ENCODE results near the gene WDR7.

The WDR7 gene

GRCh38 chr18:57052173-57052572, 401.0 kb downstream of the WDR7 start:
- no peak for DNase-seq

- DNase-seq: no peak
These were observed 401.6 kb downstream of the WDR7 start for GRCh38 chr18:57052759-57053158.

DNA sequence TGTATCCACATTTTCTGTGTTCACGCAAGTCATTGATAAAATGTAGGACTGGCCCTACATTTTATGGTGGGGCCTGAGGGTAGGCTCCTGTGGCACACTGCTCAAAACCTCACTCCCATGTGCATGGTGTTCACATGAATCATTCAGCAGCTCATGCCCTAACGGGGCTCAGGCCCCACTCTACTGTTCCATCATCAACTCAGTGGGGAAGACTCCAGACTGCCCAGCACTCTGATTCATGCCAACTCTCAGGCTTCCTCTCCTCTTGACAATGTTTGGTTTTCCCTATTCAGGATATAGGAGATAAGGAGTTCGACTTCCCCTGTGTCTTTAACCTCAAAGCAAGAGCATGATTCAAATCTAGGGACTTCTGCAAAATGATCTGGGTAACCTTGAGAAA, 403.7 kb downstream of the WDR7 start:
- no peak for DNase-seq

DNA sequence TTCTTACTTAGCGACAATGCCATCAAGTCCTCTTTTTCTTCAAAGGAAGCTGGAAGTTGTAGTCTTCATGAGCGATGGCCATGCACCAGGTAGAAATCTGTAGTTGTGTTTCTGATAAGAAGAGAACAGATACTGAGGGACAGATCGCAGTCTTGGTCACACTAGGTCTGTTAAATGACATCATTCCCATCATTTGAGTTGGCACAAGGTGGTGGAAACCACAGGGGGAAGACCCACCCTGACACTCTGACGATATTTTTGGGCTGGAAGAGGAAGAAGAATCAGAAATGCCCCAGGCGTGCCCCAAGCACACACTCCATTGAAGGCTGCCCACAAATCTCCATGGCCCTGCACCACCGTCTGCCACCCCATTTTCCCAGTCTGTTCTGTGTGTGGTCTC, 406.7 kb downstream of the WDR7 start:
- DNase-seq: no peak

- no peak for DNase-seq
These were observed 407.6 kb downstream of the WDR7 start for GRCh38 chr18:57058734-57059133.

DNA sequence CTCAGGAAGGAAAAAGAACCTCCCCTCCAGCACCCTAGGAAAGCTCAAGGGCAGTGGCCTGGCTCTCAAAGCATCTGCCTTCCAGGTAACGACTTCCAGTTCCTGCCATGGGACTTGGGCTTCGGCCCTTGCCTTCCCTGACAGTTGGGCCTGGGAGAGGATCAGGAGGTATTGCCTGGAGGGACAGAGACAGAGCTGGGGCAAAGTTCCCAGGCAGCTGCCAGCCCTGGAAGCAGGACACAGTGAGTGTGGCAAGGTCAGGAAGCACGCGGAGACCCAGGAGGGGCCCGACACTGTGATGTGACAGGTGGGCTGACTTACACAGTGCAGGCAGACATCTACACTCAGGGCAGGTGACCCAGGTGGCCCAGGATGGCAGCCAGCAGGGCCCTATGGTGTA, 408.2 kb downstream of the WDR7 start:
- no peak for DNase-seq

DNA sequence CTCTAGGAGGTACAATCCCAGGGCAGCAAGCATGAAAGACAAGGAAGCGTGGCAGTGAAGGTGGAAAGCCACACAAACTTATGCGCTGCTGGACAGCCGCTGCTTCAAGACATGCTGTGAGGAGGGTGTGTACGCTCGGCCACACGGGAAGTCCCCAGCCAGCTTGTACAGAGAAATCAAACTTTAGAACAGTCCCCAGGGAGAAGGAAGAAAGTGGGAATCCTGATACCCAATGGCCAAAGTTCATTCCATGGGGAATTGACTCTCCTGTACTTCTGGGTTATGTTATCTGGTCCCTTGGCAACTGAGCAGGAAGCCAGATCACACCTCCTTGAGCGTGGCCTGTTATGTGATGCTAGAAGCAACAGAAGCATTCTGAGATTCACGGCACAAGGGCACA, 409.7 kb downstream of the WDR7 start:
- DNase-seq: no peak

DNA sequence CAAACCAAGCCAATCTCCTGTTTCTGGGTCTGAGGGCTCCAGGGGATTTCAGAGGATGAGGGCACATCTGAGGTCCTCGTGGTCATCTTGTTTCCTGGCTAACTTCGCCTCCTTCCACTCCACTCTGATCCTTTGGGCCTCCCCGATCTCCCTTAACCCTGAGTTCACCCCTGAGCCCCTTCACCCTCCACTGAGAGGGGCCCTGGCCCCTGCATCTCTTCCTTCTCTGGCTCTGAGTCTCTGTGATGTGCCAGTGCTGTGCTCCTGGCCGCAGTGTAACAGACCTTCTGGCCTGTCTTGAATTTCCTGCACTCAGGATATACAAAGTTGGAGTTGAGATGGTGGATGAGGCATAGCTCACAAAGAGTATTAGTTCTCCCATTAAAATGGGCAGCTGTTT, 411.0 kb downstream of the WDR7 start:
- no peak for DNase-seq

DNA sequence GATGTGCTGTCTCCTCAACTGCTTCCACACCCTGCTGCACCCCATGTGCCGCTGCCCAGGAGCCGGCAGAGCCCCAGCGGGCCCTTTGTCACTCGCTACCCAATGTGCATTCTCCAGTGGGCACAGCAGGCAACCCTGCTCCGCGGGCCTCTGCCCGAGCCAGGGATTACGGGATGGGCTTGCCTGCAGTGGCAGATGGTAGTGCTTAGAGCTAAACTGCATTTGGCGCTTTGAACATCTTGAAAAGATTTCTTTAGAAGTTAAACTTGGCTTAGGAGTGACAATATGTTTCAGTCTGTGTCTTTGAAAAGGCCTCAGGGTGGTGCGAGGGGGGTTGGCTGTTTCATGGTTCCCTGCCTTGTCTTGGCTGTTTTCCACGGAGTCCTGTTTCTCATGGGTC, 411.7 kb downstream of the WDR7 start:
- no peak for DNase-seq

DNA sequence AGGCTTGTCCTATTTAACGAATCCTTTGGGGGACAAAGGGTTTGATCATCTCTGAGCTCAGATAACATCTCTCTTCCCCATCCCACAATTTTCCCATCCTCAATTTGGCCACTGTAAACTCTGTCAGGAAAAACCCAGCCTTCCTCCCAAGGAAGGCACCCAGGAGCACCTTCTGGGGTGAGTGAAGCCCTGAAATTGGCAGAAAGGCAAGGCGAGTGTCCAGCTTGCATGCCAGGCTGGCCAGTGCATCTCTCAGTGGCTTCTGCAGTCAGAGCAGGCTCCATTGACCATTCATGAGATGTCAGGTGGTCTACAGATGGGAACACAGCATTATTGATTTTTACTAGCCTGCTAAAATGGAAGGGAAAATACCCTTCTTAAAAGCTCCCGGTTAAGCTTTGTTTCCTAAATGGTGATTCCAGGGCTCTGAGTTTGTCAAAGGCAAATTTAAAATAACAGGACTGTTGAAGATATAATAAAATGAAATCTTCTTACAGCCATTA, 412.5 kb downstream of the WDR7 start:
- no peak for DNase-seq

DNA sequence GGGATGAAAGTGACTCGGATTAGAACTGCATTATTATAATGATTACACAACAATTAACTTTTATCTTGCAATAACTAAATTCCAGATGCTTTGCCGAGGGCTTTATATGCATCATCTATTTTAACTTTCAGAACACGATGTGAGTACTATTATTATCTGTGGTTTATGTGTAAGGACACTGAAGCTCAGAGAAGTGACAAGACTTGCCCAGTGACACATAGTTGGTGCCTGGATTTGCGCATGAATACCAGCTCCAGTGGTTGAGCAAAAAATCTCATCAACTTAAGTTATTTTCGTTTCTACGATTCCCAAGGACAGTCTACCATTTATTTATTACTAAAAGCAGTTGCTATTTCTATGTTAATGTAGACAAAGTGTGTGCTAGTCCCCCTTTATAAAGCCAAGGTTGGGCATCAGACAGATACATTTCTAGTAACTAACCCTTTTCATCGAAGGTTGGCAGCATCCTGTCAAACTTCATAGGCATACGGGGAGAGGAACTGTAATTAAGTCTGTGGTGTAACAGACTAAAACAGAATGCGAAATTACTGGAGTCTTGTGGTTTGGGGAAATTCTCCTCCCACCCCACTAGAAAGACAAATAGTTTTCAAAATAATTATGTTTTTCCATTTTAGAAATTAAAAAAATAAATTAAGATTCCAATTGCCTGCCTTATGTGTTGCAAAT, 422.5 kb downstream of the WDR7 start:
- no peak for DNase-seq

GRCh38 chr18:57075716-57076400, 424.7 kb downstream of the WDR7 start:
- no peak for DNase-seq

DNA sequence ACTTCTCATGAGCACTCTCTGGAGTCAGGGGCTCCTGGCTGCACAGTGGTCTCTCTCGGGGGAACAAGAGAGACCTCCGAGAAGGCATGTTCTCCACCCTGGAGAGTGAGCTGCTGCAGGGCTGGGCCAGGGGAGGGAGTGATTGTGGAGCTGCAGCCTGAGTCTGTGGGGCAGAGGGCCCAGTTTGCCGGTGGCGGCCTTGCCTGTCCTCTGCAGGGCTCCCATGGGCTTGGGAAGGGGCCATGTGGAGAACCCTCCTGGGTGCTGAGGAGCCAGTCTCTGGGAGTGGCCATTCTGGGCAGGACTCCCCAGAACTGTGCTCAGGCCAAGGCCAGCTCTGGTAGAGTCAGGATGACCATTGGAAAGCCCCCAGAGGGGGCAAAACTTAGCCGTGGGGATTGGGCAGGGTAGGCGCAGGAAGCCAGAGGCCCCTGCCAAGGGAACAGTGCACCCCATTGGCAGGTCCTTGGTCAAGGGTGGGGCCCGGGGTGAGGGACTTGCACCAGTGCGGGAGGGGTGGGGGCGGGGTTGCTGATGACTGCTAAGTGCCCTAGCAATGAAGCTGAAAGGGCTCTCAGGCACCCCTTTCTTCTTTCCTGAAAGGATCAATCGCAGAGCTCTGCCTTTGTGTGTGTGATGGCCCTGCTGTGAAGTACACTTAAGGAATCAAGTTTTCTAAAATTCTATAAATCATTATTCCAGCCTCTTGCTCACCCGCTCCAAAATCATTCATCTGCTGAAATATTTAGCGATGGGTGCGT, 426.0 kb downstream of the WDR7 start:
- DNase-seq: no peak

DNA sequence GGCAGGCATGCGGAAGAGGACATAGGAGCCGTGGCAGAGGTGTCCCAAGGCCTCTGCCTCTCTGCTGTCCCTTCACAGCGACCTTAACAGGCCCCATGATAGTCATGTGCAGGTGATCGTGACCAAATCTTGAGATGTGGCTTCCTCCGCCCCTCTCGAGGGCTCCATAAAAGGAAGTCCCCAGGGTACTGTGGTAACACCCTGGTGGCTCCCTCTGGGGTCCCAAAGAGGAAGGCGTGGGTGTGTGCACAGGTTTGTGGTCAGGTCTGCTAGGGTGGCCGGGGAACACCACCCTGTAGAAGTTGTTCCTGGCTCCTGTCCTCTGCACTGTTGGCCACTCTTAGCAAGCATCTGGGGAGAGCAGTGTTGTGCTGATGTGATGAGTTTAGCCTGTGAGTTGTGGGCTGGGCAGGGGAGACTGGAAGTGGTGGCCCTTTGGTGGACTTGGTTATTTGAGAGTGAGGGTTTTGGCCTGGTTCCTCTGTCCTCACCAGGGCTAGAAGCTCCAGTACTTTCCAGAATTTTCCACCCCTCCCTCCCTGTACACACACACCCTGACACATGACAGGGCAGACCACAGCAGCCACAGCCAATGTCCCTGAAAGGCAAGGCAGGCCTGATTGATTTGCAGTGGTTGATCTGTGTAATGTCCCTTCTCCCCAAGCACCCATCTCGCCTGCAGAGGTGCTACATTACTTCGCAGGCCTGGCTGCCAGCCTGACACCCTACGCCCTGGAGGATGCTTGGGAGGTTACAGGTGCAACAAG, 426.8 kb downstream of the WDR7 start:
- DNase-seq: no peak

GRCh38 chr18:57078614-57079013, 427.5 kb downstream of the WDR7 start:
- DNase-seq: no peak

- no peak for DNase-seq
These were observed 429.3 kb downstream of the WDR7 start for GRCh38 chr18:57080479-57080878.

GRCh38 chr18:57081899-57082298, 430.7 kb downstream of the WDR7 start:
- DNase-seq: no peak

- DNase-seq: no peak
These were observed 432.3 kb downstream of the WDR7 start for GRCh38 chr18:57083485-57083884.

DNA sequence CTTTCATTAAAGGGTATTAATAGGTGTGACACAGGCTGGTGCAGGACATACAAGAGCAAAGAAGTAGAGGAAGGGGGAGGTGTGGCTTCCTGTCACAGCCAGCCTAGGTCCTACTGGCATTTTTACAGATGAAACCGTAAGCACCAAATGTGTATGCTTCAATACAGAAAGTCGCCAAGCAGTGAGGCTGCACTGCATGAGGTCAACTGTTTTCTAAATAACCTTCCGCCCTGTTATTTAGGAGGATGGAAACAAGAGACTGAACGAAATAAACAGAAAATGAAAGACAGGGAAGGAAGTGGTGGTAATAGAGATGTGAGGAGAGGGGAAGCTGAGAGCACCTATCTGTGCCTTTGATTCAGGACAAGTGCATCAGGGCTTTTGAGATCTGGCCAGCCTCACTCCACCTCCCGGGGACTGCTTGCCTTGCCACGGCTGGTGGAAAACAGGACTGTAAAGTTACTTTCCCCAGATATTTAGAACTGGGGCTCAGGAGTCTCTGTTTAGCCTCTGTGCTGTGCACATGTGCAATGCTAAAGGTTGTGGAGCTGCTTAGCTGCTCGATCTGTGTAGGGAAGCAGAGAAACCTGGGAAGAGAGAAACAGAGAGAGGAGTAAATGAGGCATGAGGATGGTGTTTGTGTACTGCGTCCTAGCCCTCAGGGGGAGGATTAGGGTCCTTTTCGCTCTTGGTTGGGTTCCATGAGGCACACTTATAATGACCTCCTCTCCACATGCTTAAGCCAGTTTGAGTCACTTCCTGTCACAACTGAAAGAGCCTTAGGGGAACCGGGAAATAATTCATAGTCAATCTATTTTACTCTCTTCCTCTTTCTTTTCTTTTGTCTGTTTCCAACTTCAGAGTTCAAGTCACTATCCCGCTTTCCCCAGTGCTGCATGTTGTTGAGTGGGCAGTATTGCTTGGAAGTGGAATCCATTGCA, 433.4 kb downstream of the WDR7 start:
- no peak for DNase-seq

DNA sequence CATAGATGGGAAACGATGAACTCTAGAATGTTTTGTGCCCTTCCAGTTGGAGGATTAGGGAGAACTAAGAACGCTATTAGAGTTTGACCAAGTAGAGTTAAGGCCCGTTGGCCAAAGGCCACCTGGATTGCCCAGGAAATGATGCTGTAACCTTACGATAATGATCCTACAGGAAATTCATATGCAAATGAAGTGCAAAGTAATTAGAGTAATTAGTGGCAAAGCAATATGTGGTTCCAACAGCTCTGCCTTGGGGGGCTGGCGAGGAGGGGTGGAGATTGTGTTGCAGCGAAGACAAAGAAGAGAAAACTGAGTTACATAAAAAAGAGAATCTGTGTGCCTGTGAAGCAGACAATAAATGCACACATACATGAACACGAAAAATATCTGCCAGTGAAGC, 434.2 kb downstream of the WDR7 start:
- DNase-seq: no peak

GRCh38 chr18:57086163-57086562, 435.0 kb downstream of the WDR7 start:
- no peak for DNase-seq

All from 8988T (cell line).